ENCODE data around the gene TNFRSF1B.

DNA sequence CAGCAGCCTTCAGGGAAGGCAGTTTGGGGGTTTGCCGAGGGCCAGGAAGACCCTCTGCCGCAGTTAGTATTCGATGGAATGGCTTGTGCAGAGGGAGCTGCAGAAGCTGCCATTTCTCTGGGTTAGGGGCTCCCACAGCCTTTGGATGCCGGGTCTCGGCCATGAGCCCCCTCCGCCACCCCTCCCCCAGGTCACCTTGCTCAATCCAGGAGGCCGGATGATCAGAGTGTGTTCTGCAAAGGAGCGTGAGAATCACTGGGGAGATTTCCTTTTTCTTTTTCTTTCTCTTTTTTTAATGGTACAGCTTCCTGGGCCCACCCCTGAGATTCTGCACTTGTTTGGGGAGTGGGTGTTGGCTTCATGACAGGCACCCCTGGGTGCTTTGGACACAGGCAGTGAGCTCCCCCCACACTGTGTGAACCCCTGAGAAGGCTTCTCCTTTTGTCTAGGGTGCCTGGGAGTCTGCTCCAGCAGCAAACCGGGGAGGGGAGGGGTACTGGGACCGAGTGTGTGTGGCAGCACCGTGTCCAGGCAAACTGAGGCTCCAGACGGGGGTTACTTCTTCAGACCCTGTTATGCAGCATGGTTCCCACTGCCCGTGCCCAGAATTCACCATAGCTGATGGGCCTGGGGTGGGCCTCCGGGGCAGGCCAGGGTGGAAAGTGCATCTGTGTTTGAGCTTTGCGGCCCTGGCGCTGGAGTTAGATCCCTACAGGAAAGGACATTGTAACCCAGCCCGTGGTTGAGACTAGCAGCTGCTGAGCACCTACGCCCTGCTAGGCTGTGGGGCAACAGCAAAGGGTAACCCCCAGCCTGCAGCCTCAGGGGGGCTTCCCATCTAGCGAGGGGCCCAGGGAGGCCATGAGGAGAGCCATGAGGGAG, 18.5 kb downstream of the TNFRSF1B start:
- TF ChIP-seq, protein P1, sequence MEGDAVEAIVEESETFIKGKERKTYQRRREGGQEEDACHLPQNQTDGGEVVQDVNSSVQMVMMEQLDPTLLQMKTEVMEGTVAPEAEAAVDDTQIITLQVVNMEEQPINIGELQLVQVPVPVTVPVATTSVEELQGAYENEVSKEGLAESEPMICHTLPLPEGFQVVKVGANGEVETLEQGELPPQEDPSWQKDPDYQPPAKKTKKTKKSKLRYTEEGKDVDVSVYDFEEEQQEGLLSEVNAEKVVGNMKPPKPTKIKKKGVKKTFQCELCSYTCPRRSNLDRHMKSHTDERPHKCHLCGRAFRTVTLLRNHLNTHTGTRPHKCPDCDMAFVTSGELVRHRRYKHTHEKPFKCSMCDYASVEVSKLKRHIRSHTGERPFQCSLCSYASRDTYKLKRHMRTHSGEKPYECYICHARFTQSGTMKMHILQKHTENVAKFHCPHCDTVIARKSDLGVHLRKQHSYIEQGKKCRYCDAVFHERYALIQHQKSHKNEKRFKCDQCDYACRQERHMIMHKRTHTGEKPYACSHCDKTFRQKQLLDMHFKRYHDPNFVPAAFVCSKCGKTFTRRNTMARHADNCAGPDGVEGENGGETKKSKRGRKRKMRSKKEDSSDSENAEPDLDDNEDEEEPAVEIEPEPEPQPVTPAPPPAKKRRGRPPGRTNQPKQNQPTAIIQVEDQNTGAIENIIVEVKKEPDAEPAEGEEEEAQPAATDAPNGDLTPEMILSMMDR (IDR thresholded peaks at IDR 0.05): no peak
- no peak for TF ChIP-seq POLR2A (IDR thresholded peaks at IDR 0.05)

Data from uterus (tissue), 2 donors.